DMS 273 (cell line): ENCODE results near the gene AHCYL1.
"Not testable (repeated sequence)": the region's sequence is repeated elsewhere in the genome, so short reads cannot be mapped to it uniquely, and the experiment has no call there.

Experiments
- DNase-seq: peaks from one replicate; lab custom pipeline; 2025; ENCODE audit not compliant: unreplicated experiment; lab: John Stamatoyannopoulos, UW

Gene AHCYL1

GRCh38 chr1:109996476-109996875 is 11.9 kb downstream of the AHCYL1 start:
- DNase-seq = no peak

- DNase-seq = no peak
These were observed 12.8 kb downstream of the AHCYL1 start for GRCh38 chr1:109997204-109997866.

- no peak for DNase-seq
These were observed 13.3 kb downstream of the AHCYL1 start for GRCh38 chr1:109997867-109998229.

- DNase-seq = no peak
These were observed 18.1 kb downstream of the AHCYL1 start for GRCh38 chr1:110002695-110003094.

GRCh38 chr1:110003747-110004428 is 19.3 kb downstream of the AHCYL1 start:
- peak; percentile 79 for DNase-seq

GRCh38 chr1:110004583-110004982 is 20.0 kb downstream of the AHCYL1 start:
- no peak for DNase-seq

GRCh38 chr1:110005971-110006370 is 21.4 kb downstream of the AHCYL1 start:
- DNase-seq = no peak

GRCh38 chr1:110006516-110006915 is 22.0 kb downstream of the AHCYL1 start:
- DNase-seq = no peak

- DNase-seq = peak; percentile 73
These were observed 22.7 kb downstream of the AHCYL1 start for GRCh38 chr1:110007046-110007830.

- no peak for DNase-seq
These were observed 24.5 kb downstream of the AHCYL1 start for GRCh38 chr1:110008971-110009565.

- DNase-seq = peak; percentile 73
These were observed 27.0 kb downstream of the AHCYL1 start for GRCh38 chr1:110011527-110012041.

GRCh38 chr1:110012100-110012780 is 27.7 kb downstream of the AHCYL1 start:
- DNase-seq = no peak

GRCh38 chr1:110017792-110018191 is 33.2 kb downstream of the AHCYL1 start:
- DNase-seq = no peak

GRCh38 chr1:110018396-110018795 is 33.8 kb downstream of the AHCYL1 start:
- no peak for DNase-seq

- DNase-seq = no peak
These were observed 35.2 kb downstream of the AHCYL1 start for GRCh38 chr1:110019770-110020169.

- DNase-seq = no peak
These were observed 36.7 kb downstream of the AHCYL1 start for GRCh38 chr1:110021285-110021684.

- no peak for DNase-seq
These were observed 40.0 kb downstream of the AHCYL1 start for GRCh38 chr1:110024613-110025012.

GRCh38 chr1:110030687-110031086 is 46.1 kb downstream of the AHCYL1 start:
- not testable (repeated sequence) for DNase-seq

- DNase-seq = no peak
These were observed 47.8 kb downstream of the AHCYL1 start for GRCh38 chr1:110032327-110032726.

- no peak for DNase-seq
These were observed 48.9 kb downstream of the AHCYL1 start for GRCh38 chr1:110033421-110033820.

- no peak for DNase-seq
These were observed 49.5 kb downstream of the AHCYL1 start for GRCh38 chr1:110034040-110034450.
